ENCODE measurements around the gene LRTM1.

- TF ChIP-seq POLR2A (IDR thresholded peaks at IDR 0.05), result no peak
- TF ChIP-seq, protein P1, sequence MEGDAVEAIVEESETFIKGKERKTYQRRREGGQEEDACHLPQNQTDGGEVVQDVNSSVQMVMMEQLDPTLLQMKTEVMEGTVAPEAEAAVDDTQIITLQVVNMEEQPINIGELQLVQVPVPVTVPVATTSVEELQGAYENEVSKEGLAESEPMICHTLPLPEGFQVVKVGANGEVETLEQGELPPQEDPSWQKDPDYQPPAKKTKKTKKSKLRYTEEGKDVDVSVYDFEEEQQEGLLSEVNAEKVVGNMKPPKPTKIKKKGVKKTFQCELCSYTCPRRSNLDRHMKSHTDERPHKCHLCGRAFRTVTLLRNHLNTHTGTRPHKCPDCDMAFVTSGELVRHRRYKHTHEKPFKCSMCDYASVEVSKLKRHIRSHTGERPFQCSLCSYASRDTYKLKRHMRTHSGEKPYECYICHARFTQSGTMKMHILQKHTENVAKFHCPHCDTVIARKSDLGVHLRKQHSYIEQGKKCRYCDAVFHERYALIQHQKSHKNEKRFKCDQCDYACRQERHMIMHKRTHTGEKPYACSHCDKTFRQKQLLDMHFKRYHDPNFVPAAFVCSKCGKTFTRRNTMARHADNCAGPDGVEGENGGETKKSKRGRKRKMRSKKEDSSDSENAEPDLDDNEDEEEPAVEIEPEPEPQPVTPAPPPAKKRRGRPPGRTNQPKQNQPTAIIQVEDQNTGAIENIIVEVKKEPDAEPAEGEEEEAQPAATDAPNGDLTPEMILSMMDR (IDR thresholded peaks at IDR 0.05), result peak in 5 of 6 experiments; percentile 12 to 48 (median 32)
Measured at GRCh38 chr3:54870423-54870822, 57.4 kb downstream of the LRTM1 start.
